LNCaP clone FGC (cell line): ENCODE results near the gene UGT1A10.

Experiments
- DNase-seq: peaks from one replicate; pipeline ENCODE4 v3.0.0-alpha.2; 2011; ENCODE audit warnings: low read depth
- H3K4me3 ChIP-seq: 2 replicates; pipeline ENCODE4 v1.5.1; 2011; ENCODE audit warnings: mild to moderate bottlenecking, low read depth, low read length, control low read depth
- CTCF ChIP-seq: IDR thresholded peaks from 2 replicates; pipeline ENCODE4 v1.5.1; 2012; ENCODE audit warnings: mild to moderate bottlenecking; ENCODE audit not compliant: control insufficient read depth, insufficient read depth; ENCODE audit errors: extremely low read depth

The UGT1A10 gene

GRCh38 chr2:233791883-233792329 is 155.7 kb downstream of the UGT1A10 start:
- H3K4me3 ChIP-seq = no peak overlapping the region
- no peak for DNase-seq
- TF ChIP-seq CTCF = no peak

GRCh38 chr2:233792720-233793119 is 156.5 kb downstream of the UGT1A10 start:
- no peak overlapping the region for H3K4me3 ChIP-seq
- no peak for TF ChIP-seq CTCF
- no peak for DNase-seq

GRCh38 chr2:233793465-233794127 is 157.3 kb downstream of the UGT1A10 start:
- no peak for TF ChIP-seq CTCF
- no peak overlapping the region for H3K4me3 ChIP-seq
- DNase-seq = no peak

GRCh38 chr2:233794128-233794658 is 157.9 kb downstream of the UGT1A10 start:
- TF ChIP-seq CTCF = no peak
- H3K4me3 ChIP-seq = no peak overlapping the region
- no peak for DNase-seq

DNA sequence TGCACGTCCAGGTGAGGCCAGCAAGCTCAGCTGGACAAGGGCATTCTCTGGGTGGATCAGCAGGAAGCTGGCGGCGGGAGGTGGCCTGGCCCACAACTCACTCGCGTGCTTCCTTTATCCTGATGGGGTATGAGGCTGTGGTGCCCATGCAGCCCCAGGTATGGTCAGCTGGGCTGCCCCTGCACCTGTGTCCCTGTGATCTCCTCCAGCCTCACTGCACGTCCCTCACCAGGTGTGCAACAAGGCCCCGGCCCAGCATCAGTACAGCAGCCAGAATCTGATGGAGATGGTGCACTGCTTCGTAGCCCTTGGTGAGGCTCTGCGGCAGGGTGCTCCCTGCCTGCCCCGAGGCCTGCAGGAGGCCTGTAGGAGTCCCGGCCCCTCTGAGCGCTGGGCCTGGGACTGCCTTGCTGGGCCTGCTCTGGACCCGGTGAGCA is 159.5 kb downstream of the UGT1A10 start:
- no peak overlapping the region for H3K4me3 ChIP-seq
- DNase-seq = no peak
- no peak for TF ChIP-seq CTCF

DNA sequence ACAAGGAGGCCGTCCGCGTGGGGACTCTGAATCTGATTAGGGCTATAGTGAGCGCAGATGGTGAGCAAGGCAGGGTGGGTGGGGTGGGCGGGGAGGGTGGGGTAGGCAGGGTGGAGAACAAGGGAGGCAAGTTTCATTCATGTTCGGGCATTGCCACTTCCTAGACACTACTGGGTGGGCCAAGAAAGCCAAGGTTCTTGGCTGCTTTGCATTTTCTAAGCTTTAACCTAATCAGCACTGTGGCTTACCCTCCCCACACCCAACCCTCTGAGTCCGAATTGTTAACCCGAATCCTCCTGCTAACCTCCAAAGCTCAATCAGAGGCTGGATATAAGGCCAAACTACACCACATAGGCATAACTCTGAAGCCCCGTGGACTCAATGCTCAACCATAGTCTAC is 160.0 kb downstream of the UGT1A10 start:
- DNase-seq = no peak
- no peak overlapping the region for H3K4me3 ChIP-seq
- no peak for TF ChIP-seq CTCF
